Adrenal gland (tissue), 5 donors: ENCODE data around the gene GTSF1L.

ENCODE experiments used
- CTCF ChIP-seq, 6 experiments: fragments of 450-650 bp in 4 of 6; fragments of 200-600 bp in 2 of 6; sonication (generic) in 1 of 6; IDR thresholded peaks; 1 replicate in 5 of 6; 2 replicates in 1 of 6; pipeline versions ENCODE4 v1.5.1 to v1.8.0; 2016 to 2021; ENCODE audit warnings: antibody characterized with exemption in 6 of 6, mild to moderate bottlenecking in 2 of 6, moderate library complexity in 1 of 6
- POLR2A ChIP-seq, 2 donors: fragments of 450-650 bp; IDR thresholded peaks; one replicate each; pipeline ENCODE4 v1.6.1; 2017; ENCODE audit warnings: antibody characterized with exemption in 2 of 2, mild to moderate bottlenecking in 2 of 2, moderate library complexity in 1 of 2
- donor health status: DM: no; HTN: no; CAD: no.

GRCh38 chr20:43731469-43731868 lies 4.7 kb upstream of the GTSF1L start:
- no peak for TF ChIP-seq POLR2A (IDR thresholded peaks at IDR 0.05)
- TF ChIP-seq CTCF (IDR thresholded peaks at IDR 0.05), result no peak
